CD4-positive, alpha-beta T cell (primary cell): Measurements from ENCODE around the gene GBX1. TPM values are rescaled to one million over a fixed set of nuclear protein-coding genes. Genes with fewer than 3 reads are reported as not detected.

Experiments used
- ATAC-seq: fragments of 200-7000 bp; cut with Tn5 transposase; one replicate; pipeline ENCODE4 v1.10.0; 2022; ENCODE audit warnings: mild to moderate bottlenecking; ENCODE audit not compliant: poor library complexity
- CTCF ChIA-PET: fragments of 350-600 bp; sonication (Branson Sonifier 250); formaldehyde crosslinking; loops from one replicate; lab custom pipeline; 2021; ENCODE audit warnings: antibody characterized with exemption, inconsistent platforms; lab: Charles Lee
- POLR2A ChIA-PET: fragments of 350-600 bp; sonication (Branson Sonifier 250); formaldehyde crosslinking; loops from one replicate; lab custom pipeline; 2021; ENCODE audit warnings: antibody characterized with exemption, inconsistent platforms; lab: Charles Lee
- DNase-seq, 14 experiments: peaks; one replicate each; pipeline ENCODE4 v3.0.0-alpha.2; 2013 to 2020; ENCODE audit warnings: mixed read lengths in 2 of 14
- H3K27ac ChIP-seq, 2 donors: one replicate each; pipeline versions ENCODE4 v1.5.1 to v1.7.0; 2013; ENCODE audit warnings: low read length in 2 of 2, low read depth in 1 of 2, mild to moderate bottlenecking in 1 of 2
- H3K27me3 ChIP-seq, 2 experiments: 1 replicate in 1 of 2; 2 replicates in 1 of 2; pipeline versions ENCODE4 v1.6.1 to v1.7.0; 2013; ENCODE audit warnings: low read length in 2 of 2, control low read depth in 1 of 2, mild to moderate bottlenecking in 1 of 2, moderate library complexity in 1 of 2; ENCODE audit not compliant: insufficient read depth in 2 of 2, control insufficient read depth in 1 of 2
- H3K36me3 ChIP-seq: one replicate; pipeline ENCODE4 v1.6.1; 2013; ENCODE audit warnings: low read length, control low read depth; ENCODE audit not compliant: insufficient read depth
- H3K4me1 ChIP-seq: one replicate; pipeline ENCODE4 v1.6.1; 2013; ENCODE audit warnings: low read length, control low read depth; ENCODE audit not compliant: insufficient read depth
- H3K4me3 ChIP-seq: one replicate; pipeline ENCODE4 v1.5.1; 2013; ENCODE audit warnings: mild to moderate bottlenecking, low read length, moderate library complexity
- H3K9me3 ChIP-seq, 2 experiments: 1 replicate in 1 of 2; 2 replicates in 1 of 2; pipeline versions ENCODE4 v1.6.1 to v1.7.0; 2013; ENCODE audit warnings: low read length in 2 of 2, mild to moderate bottlenecking in 2 of 2, control low read depth in 1 of 2, moderate library complexity in 1 of 2; ENCODE audit not compliant: control insufficient read depth in 1 of 2, insufficient read depth in 1 of 2
- H3K27ac Mint-ChIP-seq: one replicate; pipeline ENCODE4 v1.8.0; 2020; ENCODE audit warnings: mixed read lengths
- H3K27me3 Mint-ChIP-seq: one replicate; pipeline ENCODE4 v1.8.0; 2021; ENCODE audit warnings: mixed read lengths
- H3K36me3 Mint-ChIP-seq: one replicate; pipeline ENCODE4 v1.8.0; 2021; ENCODE audit warnings: low read depth, mixed read lengths
- H3K4me1 Mint-ChIP-seq: one replicate; pipeline ENCODE4 v1.8.0; 2021; ENCODE audit warnings: low read depth, mixed read lengths
- H3K4me3 Mint-ChIP-seq: one replicate; pipeline ENCODE4 v1.8.0; 2020; ENCODE audit warnings: mild to moderate bottlenecking, mixed read lengths
- H3K9me3 Mint-ChIP-seq: one replicate; pipeline ENCODE4 v1.8.0; 2020; ENCODE audit warnings: mixed read lengths
- CTCF ChIP-seq: fragments of 200-600 bp; IDR thresholded peaks from one replicate; pipeline ENCODE4 v1.8.0; 2022; ENCODE audit warnings: antibody characterized with exemption, mild to moderate bottlenecking
- intact Hi-C, 2 experiments: fragments of 100-400 bp; cut with DNase I in 1 of 2; cut with micrococcal nuclease in 1 of 2; formaldehyde crosslinking; loops; one replicate each; pipeline versions ENCODE4 v1.15.1 to v1.9.0; 2023 to 2025; cut with DNase I, micrococcal nuclease
- total RNA-seq, 174 experiments: library from RNA in 2 of 174; stranded (reverse) in 2 of 174; gene quantifications; one replicate each; pipeline ENCODE4 v1.2.3 and lab custom pipeline; 2021 to 2026

Gene GBX1
- total RNA-seq, 2 experiments from 2014 or later, result not detected

- Histone ChIP-seq H3K36me3 (no peaks in the 10 kb centered on the region), H3K4me3 (no peak overlapping the region), H3K27ac (no peak overlapping the region), H3K27me3 (peaks cover 0 to 2% of the 10 kb centered on the region in 2 experiments), H3K9me3 (no peaks in the 10 kb centered on the region), H3K4me1 (no peaks in the 10 kb centered on the region)
- Mint-ChIP-seq H3K27ac (no peak overlapping the region), H3K4me3 (no peak overlapping the region), H3K36me3 (no peaks in the 10 kb centered on the region), H3K27me3 (no peaks in the 10 kb centered on the region), H3K9me3 (no peaks in the 10 kb centered on the region), H3K4me1 (no peaks in the 10 kb centered on the region)
- no peak for DNase-seq
- no peak for ATAC-seq
- ChIA-PET POLR2A (no interaction called here), CTCF (no interaction called here)
- TF ChIP-seq CTCF, result no peak
- intact Hi-C loops, result no loop called here
Measured at GRCh38 chr7:151188252-151188542, 20.7 kb upstream of the GBX1 start.

- Mint-ChIP-seq H3K27me3 (no peaks in the 10 kb centered on the region), H3K36me3 (no peaks in the 10 kb centered on the region), H3K9me3 (no peaks in the 10 kb centered on the region), H3K4me3 (no peak overlapping the region), H3K4me1 (no peaks in the 10 kb centered on the region), H3K27ac (no peak overlapping the region)
- Histone ChIP-seq H3K9me3 (no peaks in the 10 kb centered on the region), H3K4me1 (no peaks in the 10 kb centered on the region), H3K27me3 (peaks cover 0 to 2% of the 10 kb centered on the region in 2 experiments), H3K27ac (no peak overlapping the region), H3K36me3 (no peaks in the 10 kb centered on the region), H3K4me3 (no peak overlapping the region)
- ChIA-PET POLR2A (no interaction called here), CTCF (no interaction called here)
- ATAC-seq, result no peak
- no peak for DNase-seq
- TF ChIP-seq CTCF, result no peak
- intact Hi-C loops, result no loop called here
Measured at GRCh38 chr7:151187409-151188251, 20.1 kb upstream of the GBX1 start.

- POLR2A ChIA-PET, result no interaction called here
- no peak within 1 kb of the TSS for H3K4me3 Mint-ChIP-seq
Measured at GRCh38 chr7:151186640-151187408, 19.3 kb upstream of the GBX1 start, which contains the start of gene ASB10. ASB10 (minus strand) TSS chr7:151187250; CDS start chr7:151187130, 120 bp downstream.

More at GRCh38 chr7:151186640-151187408, 19.3 kb upstream of the GBX1 start, which contains the start of gene ASB10:
- intact Hi-C loops, result no loop called here
- no peak within 1 kb of the TSS for H3K4me3 ChIP-seq
- Mint-ChIP-seq H3K27me3 (no peaks in the 10 kb centered on the region), H3K27ac (no peak within 1 kb of the TSS), H3K4me1 (no peaks in the 10 kb centered on the region), H3K36me3 (no peaks in the 10 kb centered on the region), H3K9me3 (no peaks in the 10 kb centered on the region)
- TF ChIP-seq CTCF, result no peak
- DNase-seq, result no peak
- no peaks in the 10 kb centered on the region for H3K36me3 ChIP-seq
- no peak for ATAC-seq
- H3K27me3 ChIP-seq, result no peaks in the 10 kb centered on the region
- no peak within 1 kb of the TSS for H3K27ac ChIP-seq
- H3K9me3 ChIP-seq, result no peaks in the 10 kb centered on the region
- CTCF ChIA-PET, result no interaction called here
- H3K4me1 ChIP-seq, result no peaks in the 10 kb centered on the region
